Hair follicular keratinocyte (primary cell): Measurements from ENCODE around the gene RABGGTB. TPM values are rescaled to one million over a fixed set of nuclear protein-coding genes. Genes with fewer than 3 reads are reported as not detected.

Experiments used
- total RNA-seq: library from RNA; depleted of rRNA; stranded (reverse); fragments of >200 nt; gene quantifications from 2 replicates; pipeline ENCODE4 v1.2.3, GENCODE V29; 2015

RABGGTB gene
- total RNA-seq = 75.3 and 84.7 TPM in 2 replicates

GRCh38 chr1:75785983-75786853 is at the start of gene RABGGTB:
RABGGTB (plus strand) TSS chr1:75786256; CDS start chr1:75786272, 16 bp downstream.

GRCh38 chr1:75796376-75797272 is 10.6 kb downstream of the RABGGTB start, which contains the start of gene MSH4:
MSH4 (plus strand) TSS chr1:75796882; CDS start chr1:75796986, 104 bp downstream.

Other genes starting within 250 kb of the RABGGTB start
- gene SLC44A5, start 175.1 kb upstream of the RABGGTB start, total RNA-seq = 1.3 and 2.0 TPM in 2 replicates
- 28.4 and 28.9 TPM in 2 replicates for gene ACADM, start 61.5 kb upstream of the RABGGTB start, total RNA-seq
- 0.15 TPM in 1 of 2 replicates, not detected in the other for gene MSH4, start 10.6 kb downstream of the RABGGTB start, total RNA-seq
- gene ASB17, start 146.1 kb downstream of the RABGGTB start, total RNA-seq = not detected in 2 replicates